Kidney epithelial cell (primary cell): ENCODE results near the gene CFAP97. TPM values are rescaled to one million over a fixed set of nuclear protein-coding genes. Genes with fewer than 3 reads are reported as not detected.
"Not testable (repeated sequence)": the region's sequence is repeated elsewhere in the genome, so short reads cannot be mapped to it uniquely, and the experiment has no call there.

Experiments used
- DNase-seq: peaks from one replicate; pipeline ENCODE4 v3.0.0-alpha.2; 2010; ENCODE audit warnings: low read depth
- H3K27me3 ChIP-seq: 2 replicates; pipeline ENCODE4 v1.6.0; 2011; ENCODE audit warnings: low read length; ENCODE audit not compliant: control insufficient read depth, insufficient read depth
- H3K36me3 ChIP-seq: 2 replicates; pipeline ENCODE4 v1.5.1; 2011; ENCODE audit warnings: low read length; ENCODE audit not compliant: control insufficient read depth, insufficient read depth
- H3K4me3 ChIP-seq: 2 replicates; pipeline ENCODE4 v1.5.1; 2011; ENCODE audit warnings: low read depth, mild to moderate bottlenecking, control low read depth, low read length
- CTCF ChIP-seq: IDR thresholded peaks from 2 replicates; pipeline ENCODE4 v1.5.1; 2011; ENCODE audit warnings: mild to moderate bottlenecking, moderate library complexity, low read length, control low read depth, inconsistent platforms; ENCODE audit not compliant: insufficient read depth, poor library complexity, severe bottlenecking
- total RNA-seq: library from RNA; depleted of rRNA; stranded (reverse); fragments of >200 nt; gene quantifications from 2 replicates; pipeline ENCODE4 v1.2.3, GENCODE V29; 2015

CFAP97 gene
- total RNA-seq, 1 donor from 2014 or later = 31.2 TPM

GRCh38 chr4:185127021-185127925, 76.5 kb downstream of the CFAP97 start:
- Histone ChIP-seq H3K36me3 (no peaks in the 10 kb centered on the region), H3K4me3 (peak overlapping the region; percentile 46), H3K27me3 (no peaks in the 10 kb centered on the region)
- DNase-seq = no peak
- TF ChIP-seq CTCF = no peak

GRCh38 chr4:185124006-185124405, 79.8 kb downstream of the CFAP97 start:
- no peaks in the 10 kb centered on the region for H3K27me3 ChIP-seq
- TF ChIP-seq CTCF = no peak
- no peaks in the 10 kb centered on the region for H3K36me3 ChIP-seq
- no peak for DNase-seq
- no peak overlapping the region for H3K4me3 ChIP-seq

- no peak overlapping the region for H3K4me3 ChIP-seq
- TF ChIP-seq CTCF = no peak
- DNase-seq = no peak
- no peaks in the 10 kb centered on the region for H3K36me3 ChIP-seq
- no peaks in the 10 kb centered on the region for H3K27me3 ChIP-seq
Observed at GRCh38 chr4:185122681-185123345, 81.0 kb downstream of the CFAP97 start.

- TF ChIP-seq CTCF = no peak
- no peak for DNase-seq
- no peak overlapping the region for H3K4me3 ChIP-seq
- H3K36me3 ChIP-seq = no peaks in the 10 kb centered on the region
- H3K27me3 ChIP-seq = no peaks in the 10 kb centered on the region
Observed at GRCh38 chr4:185120631-185120946, 83.2 kb downstream of the CFAP97 start.

- no peak overlapping the region for H3K4me3 ChIP-seq
- H3K27me3 ChIP-seq = no peaks in the 10 kb centered on the region
- H3K36me3 ChIP-seq = no peaks in the 10 kb centered on the region
- no peak for TF ChIP-seq CTCF
- DNase-seq = no peak
Observed at GRCh38 chr4:185119927-185120630, 83.7 kb downstream of the CFAP97 start.

GRCh38 chr4:185119467-185119866, 84.3 kb downstream of the CFAP97 start:
- H3K27me3 ChIP-seq = not testable (repeated sequence)

More at GRCh38 chr4:185119467-185119866, 84.3 kb downstream of the CFAP97 start:
- not testable (repeated sequence) for DNase-seq, H3K36me3 ChIP-seq, H3K4me3 ChIP-seq
